ENCODE data around the gene LRRC40. TPM values are rescaled to one million over a fixed set of nuclear protein-coding genes. Genes with fewer than 3 reads are reported as not detected.

The LRRC40 gene
- 22.1 and 25.1 TPM in 2 replicates for total RNA-seq

DNA sequence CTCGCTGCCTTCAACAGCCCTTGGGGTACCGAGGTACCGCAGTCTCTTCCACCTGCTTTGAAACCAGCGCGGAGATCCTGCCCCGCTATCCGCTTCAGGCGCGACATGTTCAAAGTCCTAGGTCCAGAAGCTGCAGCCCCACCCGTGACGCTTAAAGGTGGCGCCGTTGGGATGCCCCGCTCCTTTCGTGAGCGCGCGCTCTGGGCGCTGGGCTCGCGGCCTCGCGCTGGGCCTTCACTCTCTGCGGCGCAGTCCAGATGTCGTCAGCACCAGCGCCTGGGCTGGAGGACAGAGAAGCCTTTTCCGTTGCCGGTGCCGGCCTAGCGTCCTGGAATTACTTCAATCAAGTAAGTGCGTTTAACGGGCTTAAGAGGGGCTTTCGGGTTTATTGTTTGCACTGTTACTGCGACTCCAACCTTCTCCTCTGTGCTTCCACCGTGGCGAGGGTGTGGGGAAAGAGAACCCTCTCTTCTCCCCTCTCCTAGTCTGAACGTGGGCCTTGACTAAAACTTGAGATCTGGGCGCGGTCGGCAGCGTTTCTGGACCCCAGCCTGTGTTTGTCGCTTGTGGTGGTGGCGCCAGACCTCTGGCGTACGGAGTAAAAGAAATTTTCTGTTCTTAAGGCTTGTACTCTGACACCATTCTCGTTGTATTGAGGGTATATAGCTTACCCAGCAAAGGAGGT is at the start of gene LRRC40:
Gene LRRC40 (minus strand): TSS at position 146 of the 685 bp plus-strand sequence. CDS start 39 bp downstream, at position 107.

DNA sequence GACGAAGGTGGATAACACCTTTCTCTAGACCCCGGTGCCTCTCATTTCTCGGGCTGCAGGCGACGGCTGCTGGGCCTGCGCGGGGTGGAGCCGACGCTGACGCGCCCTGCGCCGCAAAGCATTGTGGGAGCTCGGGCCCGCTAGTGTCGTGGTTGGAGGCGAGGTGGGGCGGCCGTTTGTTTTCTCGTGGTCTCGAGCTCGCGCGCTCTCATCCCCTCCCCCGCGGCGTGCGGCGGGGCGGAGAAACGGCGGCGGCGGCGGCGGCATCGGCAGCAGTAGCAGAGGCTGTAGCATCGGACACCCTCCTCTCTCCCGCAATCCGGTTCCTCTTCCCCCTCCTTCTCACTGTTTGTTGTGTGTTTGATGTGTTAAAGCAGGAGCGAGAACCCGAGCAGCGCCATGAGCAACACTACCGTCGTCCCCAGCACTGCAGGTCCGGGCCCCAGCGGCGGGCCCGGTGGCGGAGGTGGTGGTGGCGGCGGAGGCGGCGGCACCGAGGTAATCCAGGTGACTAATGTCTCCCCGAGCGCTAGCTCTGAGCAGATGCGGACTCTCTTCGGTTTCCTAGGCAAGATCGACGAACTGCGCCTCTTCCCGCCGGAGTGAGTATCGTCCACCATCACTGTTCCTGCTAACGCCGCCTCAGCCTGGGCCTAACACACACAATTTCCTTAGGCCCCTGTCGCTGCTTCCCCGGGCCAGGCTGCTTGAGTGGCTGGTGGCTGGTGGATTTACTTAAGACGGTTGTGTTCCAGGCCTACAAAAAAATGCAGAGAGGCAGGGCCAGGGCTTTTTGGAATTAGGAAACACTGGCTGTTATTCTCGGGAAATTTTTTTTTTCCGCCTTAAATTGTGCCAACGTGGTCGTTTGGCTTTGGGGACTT is 16.1 kb upstream of the LRRC40 start, which contains the start of gene SRSF11:
Gene SRSF11 (plus strand): TSS at position 143 of the 884 bp plus-strand sequence. CDS start 257 bp downstream, at position 400.

Small RNA genes lying within 50 kb of the gene (small RNA-seq; reads per million reads assigned to genes)
- not detected for gene RN7SL242P

Other genes starting within 250 kb of the LRRC40 start
- 179 and 182 TPM in 2 replicates for gene SRSF11, start 15.8 kb upstream of the LRRC40 start, total RNA-seq
- 40.6 and 43.5 TPM in 2 replicates for gene ANKRD13C, start 149.1 kb upstream of the LRRC40 start, total RNA-seq
- 6.3 and 11.2 TPM in 2 replicates for gene CTH, start 205.7 kb upstream of the LRRC40 start, total RNA-seq